HK-2 (cell line): ENCODE measurements around the gene RRAS.
A peak's percentile ranks its signal among the peaks of the same experiment; 100 is the strongest.
"Not testable (repeated sequence)": the region's sequence is repeated elsewhere in the genome, so short reads cannot be mapped to it uniquely, and the experiment has no call there.

Experiments
- DNase-seq: peaks from one replicate; pipeline ENCODE4 v3.0.0-alpha.2; 2018; ENCODE audit not compliant: unreplicated experiment

The RRAS gene

GRCh38 chr19:49632576-49632975 is 7.4 kb downstream of the RRAS start:
- DNase-seq: no peak

GRCh38 chr19:49631610-49632192 is 8.2 kb downstream of the RRAS start:
- DNase-seq: no peak

DNA sequence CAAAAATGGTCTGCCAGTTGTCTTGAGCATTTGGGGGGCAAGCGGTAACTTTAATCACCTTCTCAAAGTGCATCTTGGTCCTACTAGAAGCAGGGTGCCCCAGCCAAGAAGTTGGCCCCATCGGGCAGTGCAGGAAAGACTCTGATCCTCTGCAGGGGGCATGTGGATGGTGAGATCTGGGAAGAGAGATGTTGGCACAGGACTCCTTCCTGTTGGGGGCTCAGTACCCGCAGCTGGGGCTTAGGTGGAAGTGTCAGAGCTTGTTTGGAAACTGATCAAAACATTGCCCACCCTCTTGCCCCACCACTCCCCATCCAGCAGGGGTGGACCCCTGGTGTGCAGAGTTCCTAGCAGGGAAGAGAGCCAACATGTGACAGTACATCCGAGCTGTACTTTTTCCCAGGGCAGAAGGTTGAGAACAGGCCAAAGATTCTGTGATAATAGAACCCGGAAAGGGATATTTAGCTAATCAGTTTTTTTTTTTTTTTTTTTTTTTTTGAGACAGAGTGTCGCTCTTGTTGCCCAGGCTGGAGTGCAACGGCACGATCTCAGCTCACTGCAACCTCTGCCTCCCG is 8.8 kb downstream of the RRAS start:
- no peak for DNase-seq

DNA sequence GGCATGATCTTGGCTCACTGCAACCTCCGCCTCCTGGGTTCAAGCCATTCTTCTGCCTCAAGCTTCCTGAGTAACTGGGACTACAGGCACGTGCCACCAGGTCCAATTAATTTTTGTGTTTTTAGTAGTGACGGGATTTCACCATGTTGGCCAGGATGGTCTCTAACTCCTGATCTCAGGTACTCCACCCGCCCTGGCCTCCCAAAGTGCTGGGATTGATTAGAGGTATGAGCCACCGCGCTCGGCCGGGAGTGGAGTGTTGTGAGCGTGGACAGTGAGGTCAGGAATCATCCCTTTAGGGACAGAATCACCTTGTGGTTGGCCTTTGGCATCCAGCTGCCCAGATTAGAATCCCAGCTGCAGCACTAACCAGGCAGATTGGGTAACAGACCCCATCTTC is 10.3 kb downstream of the RRAS start:
- no peak for DNase-seq

DNA sequence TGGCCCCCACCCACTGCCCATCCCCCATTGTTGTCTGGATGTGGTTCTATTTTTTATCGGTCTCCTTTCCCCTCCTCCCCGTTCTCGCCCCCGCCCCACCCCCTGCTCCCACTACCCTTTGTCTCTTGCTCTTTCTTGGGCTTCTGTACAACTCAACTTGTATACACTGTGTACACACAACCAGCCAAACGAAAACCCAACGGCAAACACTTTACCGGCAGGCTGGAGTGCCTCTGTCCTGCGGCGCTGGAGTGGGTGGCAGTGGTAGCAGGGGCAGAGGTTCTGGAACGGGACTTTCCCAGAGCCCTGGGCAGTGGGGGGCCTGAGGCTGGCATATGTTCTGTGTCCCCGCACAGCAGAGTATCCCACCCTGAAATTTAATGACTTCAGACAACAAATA is 13.7 kb downstream of the RRAS start:
- no peak for DNase-seq

- no peak for DNase-seq
Measured at GRCh38 chr19:49624967-49625910, 14.7 kb downstream of the RRAS start.

DNA sequence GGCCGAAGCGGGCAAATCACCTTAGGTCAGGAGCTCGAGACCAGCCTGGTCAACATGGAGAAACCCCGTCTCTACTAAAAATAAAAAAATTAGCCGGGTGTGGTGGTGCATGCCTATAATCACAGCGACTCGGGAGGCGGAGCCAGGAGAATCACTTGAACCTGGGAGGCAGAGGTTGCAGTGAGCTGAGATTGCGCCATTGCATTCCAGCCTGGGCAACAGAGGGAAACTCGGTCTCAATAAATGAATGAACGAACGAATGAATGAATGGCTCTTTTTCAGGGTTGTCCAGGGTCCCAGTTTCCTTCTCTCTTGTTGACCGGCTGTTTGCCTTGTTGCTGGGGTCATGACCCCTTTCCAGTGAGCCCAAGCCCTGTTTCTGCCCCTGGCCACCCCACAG is 22.1 kb downstream of the RRAS start:
- not testable (repeated sequence) for DNase-seq

- no peak for DNase-seq
Measured at GRCh38 chr19:49616945-49617344, 23.0 kb downstream of the RRAS start.

GRCh38 chr19:49616532-49616931 is 23.4 kb downstream of the RRAS start:
- DNase-seq: no peak

DNA sequence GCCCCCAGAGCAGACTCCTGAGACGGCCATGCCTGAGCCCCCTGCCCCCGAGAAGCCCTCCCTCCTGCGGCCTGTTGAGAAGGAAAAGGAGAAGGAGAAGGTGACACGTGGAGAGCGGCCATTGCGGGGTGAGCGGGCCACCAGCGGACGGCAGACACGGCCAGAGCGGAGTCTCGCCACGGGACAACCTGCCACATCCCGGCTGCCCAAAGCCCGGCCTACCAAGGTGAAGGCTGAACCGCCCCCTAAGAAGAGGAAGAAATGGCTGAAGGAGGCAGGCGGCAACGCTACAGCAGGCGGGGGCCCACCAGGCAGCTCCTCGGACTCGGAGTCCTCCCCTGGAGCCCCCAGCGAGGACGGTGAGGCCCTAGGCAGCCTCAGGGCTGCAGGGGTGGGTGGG is 24.1 kb downstream of the RRAS start:
- no peak for DNase-seq

DNA sequence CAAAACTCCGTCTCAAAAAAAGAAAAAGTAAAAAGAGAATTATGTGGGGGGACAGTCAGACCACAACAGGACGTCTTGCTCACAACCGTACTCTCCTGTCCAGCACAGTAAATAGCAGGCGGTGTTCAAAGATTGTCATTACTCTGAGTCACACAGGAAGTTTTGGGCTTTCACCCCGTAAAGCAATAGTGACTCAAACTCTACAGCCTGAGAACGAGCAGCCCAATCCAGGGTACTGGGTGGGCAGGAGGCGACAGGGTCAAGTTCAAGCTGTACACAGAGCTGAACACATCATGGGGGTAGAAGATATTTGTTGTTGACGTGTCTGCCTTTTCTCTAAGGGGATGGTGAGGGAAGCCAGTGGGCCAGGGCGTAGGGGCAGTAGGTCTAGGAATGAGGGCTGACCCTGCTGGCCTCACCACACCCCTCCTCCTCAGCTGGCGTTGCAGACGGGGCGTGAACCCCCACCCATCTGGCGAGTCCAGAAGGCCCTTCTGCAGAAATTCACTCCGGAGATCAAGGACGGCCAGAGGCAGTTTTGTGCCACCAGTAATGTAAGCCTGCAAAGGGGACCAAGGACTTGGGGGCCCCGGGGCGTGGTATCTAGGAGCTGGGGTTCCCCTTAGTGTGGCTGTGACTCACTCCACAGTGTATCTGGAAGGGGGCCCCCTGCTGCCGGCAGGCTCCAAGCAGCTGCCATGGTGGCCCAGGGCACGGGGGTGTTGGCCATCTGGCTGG is 25.7 kb downstream of the RRAS start:
- DNase-seq: peak; percentile 35

DNA sequence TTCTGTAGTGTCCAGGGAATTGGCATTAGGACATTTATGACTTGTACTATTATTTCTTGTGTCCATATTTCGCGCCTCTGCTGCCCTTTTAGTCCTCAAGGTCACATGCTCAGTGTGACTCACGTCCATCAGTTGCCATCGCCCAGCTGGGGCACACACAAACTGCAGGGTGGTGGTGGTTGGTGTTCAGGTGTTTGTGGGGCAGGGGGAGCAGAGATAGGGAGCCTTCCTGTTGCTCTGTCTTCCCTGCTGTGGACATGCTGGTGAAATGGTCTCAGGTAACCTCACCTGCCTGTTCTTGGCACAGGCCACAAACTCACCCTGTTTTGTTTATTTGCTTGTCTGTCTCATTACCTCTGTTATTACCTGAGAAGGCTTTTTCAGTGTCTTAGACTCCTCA is 26.6 kb downstream of the RRAS start:
- no peak for DNase-seq

- no peak for DNase-seq
Measured at GRCh38 chr19:49609499-49610092, 30.3 kb downstream of the RRAS start.

DNA sequence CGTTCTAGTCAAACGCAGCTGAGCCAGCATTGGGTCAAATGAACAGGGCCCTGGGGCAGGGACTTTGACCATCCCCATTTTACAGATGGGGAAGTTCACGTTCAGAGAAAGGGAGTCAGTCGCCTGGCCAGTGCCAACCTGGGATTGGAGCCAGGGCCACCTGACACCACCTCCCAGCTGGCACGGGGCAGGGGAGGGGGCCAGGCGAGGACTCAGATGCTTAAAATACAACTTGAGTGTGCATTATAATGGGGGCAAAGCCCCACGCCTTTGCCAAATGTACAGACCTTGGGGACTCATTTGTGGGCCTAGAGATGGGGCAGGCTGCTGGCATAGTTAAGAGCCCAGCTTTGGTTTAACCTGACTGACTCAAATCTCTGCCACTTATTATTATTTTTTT is 34.3 kb downstream of the RRAS start:
- no peak for DNase-seq

DNA sequence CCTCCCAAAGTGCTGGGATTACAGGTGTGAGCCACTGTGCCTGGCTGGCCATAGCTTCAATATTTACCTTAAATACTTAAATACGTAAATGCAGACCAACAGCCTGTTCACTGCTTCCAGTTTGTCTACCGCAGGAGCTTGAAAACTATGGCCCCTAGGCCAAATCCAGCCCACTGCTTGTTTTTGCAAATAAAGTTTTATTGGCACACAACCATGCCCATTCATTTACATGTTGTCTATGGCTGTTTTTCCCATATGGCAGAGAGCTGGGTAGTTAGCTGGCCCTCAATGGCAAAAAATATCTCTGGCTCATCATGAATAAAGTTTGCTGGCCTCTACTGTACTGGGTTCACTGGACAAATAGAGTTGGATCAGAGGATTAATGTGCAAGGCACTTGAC is 37.1 kb downstream of the RRAS start:
- no peak for DNase-seq

- DNase-seq: no peak
Measured at GRCh38 chr19:49601482-49602038, 38.4 kb downstream of the RRAS start.

DNA sequence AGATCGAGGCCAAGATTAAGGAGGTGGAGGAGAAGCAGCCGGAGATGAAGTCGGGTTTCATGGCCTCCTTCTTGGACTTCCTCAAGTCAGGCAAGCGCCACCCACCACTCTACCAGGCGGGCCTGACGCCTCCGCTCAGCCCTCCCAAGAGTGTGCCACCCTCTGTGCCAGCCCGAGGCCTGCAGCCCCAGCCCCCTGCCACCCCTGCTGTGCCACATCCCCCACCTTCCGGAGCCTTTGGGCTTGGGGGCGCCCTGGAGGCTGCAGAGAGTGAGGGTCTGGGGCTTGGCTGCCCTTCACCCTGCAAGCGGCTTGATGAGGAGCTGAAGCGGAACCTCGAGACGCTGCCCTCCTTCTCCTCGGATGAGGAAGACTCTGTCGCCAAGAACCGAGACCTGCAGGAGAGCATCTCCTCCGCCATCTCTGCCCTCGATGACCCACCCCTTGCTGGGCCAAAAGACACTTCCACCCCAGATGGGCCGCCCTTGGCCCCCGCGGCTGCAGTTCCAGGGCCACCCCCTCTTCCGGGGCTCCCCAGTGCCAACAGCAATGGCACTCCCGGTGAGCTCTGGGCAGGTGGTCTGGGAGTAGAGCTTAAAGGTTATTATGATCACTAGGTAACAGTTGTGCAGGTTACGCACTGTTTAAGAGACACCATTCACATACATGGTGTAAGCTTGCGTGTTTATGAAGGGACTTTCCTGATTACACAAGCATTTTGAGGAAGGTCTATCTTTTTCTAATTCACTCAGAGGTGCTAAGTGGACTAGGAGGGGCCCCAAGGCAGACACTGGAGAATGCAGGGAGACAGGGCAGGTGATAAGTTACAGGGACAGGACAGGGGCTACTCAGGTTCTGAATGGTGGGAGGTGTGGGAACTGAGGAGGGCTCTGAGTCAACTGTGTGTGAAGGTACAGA is 40.3 kb downstream of the RRAS start:
- DNase-seq: no peak

DNA sequence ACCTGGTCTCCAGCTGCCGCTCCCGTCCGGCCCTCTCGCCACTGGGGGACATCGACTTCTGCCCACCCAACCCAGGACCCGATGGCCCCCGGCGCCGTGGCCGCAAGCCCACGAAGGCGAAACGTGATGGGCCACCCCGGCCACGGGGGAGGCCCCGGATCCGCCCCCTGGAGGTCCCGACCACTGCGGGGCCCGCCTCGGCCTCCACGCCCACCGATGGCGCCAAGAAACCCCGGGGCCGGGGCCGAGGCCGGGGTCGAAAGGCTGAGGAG is 42.3 kb downstream of the RRAS start:
- no peak for DNase-seq

DNA sequence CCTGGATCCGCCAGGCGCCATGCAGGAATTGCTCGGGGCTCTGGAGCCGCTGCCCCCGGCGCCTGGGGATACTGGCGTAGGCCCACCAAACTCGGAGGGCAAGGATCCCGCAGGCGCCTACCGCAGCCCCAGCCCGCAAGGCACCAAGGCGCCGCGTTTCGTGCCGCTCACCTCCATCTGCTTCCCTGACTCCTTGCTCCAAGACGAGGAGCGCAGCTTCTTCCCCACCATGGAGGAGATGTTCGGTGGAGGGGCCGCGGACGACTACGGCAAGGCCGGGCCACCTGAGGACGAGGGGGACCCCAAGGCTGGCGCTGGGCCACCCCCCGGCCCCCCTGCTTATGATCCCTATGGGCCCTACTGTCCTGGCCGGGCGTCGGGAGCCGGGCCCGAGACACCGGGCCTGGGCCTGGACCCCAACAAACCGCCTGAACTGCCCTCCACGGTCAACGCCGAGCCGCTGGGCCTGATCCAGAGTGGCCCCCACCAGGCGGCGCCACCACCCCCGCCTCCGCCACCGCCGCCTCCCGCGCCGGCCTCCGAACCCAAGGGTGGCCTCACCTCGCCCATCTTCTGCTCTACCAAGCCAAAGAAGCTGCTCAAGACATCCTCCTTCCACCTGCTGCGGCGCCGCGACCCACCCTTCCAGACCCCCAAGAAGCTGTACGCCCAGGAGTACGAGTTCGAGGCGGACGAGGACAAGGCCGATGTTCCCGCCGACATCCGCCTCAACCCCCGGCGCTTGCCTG is 42.8 kb downstream of the RRAS start:
- no peak for DNase-seq

- no peak for DNase-seq
Measured at GRCh38 chr19:49596407-49596806, 43.5 kb downstream of the RRAS start.
